Measurements from ENCODE around the gene CLDN22. TPM values are rescaled to one million over a fixed set of nuclear protein-coding genes. Genes with fewer than 3 reads are reported as not detected.
A peak's percentile ranks its signal among the peaks of the same experiment; 100 is the strongest.

Gene CLDN22
- total and polyA plus RNA-seq, 5 donors from 2014 or later, result not detected

DNA sequence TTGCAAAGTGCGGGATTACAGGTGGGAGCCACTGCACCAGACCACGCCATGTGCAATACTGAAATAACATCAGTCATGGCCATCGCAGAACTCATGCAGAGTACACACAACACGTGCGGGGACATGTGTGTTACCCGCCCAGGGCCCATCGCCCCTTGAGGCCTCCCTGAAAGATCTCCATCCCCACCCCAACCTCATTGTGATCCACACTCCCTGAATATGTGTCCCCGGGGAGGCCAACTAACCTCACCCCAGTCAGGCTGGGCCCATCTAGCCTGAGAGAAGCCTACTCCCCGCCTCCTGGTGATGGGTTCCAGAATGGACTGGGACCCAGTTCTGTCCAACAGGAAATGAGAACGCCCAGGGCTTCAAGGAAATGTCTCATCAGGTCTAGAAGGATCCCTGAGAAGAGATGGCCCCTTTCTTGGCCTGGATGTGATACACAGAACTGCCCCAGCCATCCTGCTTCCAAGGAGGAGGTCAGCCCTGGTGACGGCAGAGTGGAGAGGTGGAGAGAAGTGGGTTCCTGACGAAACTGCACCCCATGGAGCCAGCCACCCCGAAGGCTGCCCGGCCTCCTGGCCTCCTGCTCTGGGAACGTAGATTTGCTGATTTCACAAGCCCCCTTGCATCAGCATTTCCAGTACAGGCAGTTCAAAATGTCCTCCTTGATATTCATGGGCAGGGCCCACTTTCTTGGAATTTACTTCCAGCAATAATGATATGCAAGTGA lies 24.6 kb upstream of the CLDN22 start:
- no peaks in the 10 kb centered on the region for H3K36me3 Mint-ChIP-seq
- H3K4me3 ChIP-seq (ENCODE audit: low read depth, low read length), result no peak overlapping the region
- peaks cover 0 to 1% (median 0%) of the 10 kb centered on the region in 7 donors for H3K9me3 Mint-ChIP-seq
- no peaks in the 10 kb centered on the region for H3K9me3 ChIP-seq (ENCODE audit: control insufficient read depth in 2 of 2, low read length in 2 of 2)
- no peak overlapping the region for H3K27ac Mint-ChIP-seq
- H3K27me3 Mint-ChIP-seq, result peaks cover 8% of the 10 kb centered on the region
- peaks cover 0 to 3% (median 1%) of the 10 kb centered on the region in 4 donors for H3K4me1 Mint-ChIP-seq
- H3K27ac ChIP-seq (ENCODE audit: insufficient read depth, low read length, poor library complexity, severe bottlenecking), result no peak overlapping the region
- no peaks in the 10 kb centered on the region for H3K27me3 ChIP-seq (ENCODE audit: control insufficient read depth, insufficient read depth, low read length)
- ATAC-seq (ENCODE audit: low read depth in 2 of 2) (no peak), DNase-seq (no peak)
- no peaks in the 10 kb centered on the region for H3K36me3 ChIP-seq (ENCODE audit: control insufficient read depth, insufficient read depth, low read length)
- no peak overlapping the region for H3K4me3 Mint-ChIP-seq
- H3K4me1 ChIP-seq (ENCODE audit: control insufficient read depth, insufficient read depth, low read length, poor library complexity, severe bottlenecking), result no peaks in the 10 kb centered on the region

DNA sequence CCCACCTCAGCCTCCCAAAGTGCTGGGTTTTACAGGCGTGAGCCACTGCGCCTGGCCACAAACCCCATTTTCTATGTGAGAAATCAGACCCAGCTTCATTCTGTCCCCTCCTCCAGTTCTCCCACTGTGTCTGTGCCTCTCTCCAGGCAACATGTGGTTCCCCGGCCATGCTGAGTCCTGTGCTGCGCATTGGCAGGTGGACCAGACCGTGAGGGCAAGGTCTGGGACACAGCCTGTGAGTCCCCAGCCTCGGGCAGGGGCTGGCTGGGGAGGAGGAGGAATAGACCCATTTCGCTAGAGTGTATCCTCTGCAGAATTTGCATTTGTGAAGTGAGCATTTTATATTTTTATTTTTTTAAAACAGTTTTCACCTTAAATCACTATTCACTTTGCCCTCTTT lies 23.7 kb upstream of the CLDN22 start:
- Histone ChIP-seq H3K36me3 (ENCODE audit: control insufficient read depth, insufficient read depth, low read length) (no peaks in the 10 kb centered on the region), H3K4me1 (ENCODE audit: control insufficient read depth, insufficient read depth, low read length, poor library complexity, severe bottlenecking) (no peaks in the 10 kb centered on the region), H3K9me3 (ENCODE audit: control insufficient read depth in 2 of 2, low read length in 2 of 2) (no peaks in the 10 kb centered on the region), H3K27me3 (ENCODE audit: control insufficient read depth, insufficient read depth, low read length) (no peaks in the 10 kb centered on the region), H3K27ac (ENCODE audit: insufficient read depth, low read length, poor library complexity, severe bottlenecking) (no peak overlapping the region), H3K4me3 (ENCODE audit: low read depth, low read length) (no peak overlapping the region)
- Mint-ChIP-seq H3K27ac (no peak overlapping the region), H3K9me3 (peaks cover 0 to 1% (median 0%) of the 10 kb centered on the region in 7 donors), H3K27me3 (peaks cover 8% of the 10 kb centered on the region), H3K4me3 (no peak overlapping the region), H3K4me1 (peaks cover 0 to 3% (median 0%) of the 10 kb centered on the region in 4 donors), H3K36me3 (no peaks in the 10 kb centered on the region)
- DNase-seq (no peak), ATAC-seq (ENCODE audit: low read depth in 2 of 2) (no peak)

- Histone ChIP-seq H3K4me3 (ENCODE audit: low read depth, low read length) (no peak overlapping the region), H3K27ac (ENCODE audit: insufficient read depth, low read length, poor library complexity, severe bottlenecking) (no peak overlapping the region), H3K27me3 (ENCODE audit: control insufficient read depth, insufficient read depth, low read length) (no peaks in the 10 kb centered on the region), H3K4me1 (ENCODE audit: control insufficient read depth, insufficient read depth, low read length, poor library complexity, severe bottlenecking) (no peaks in the 10 kb centered on the region), H3K36me3 (ENCODE audit: control insufficient read depth, insufficient read depth, low read length) (no peaks in the 10 kb centered on the region), H3K9me3 (ENCODE audit: control insufficient read depth in 2 of 2, low read length in 2 of 2) (no peaks in the 10 kb centered on the region)
- H3K27ac Mint-ChIP-seq, result no peak overlapping the region
- no peaks in the 10 kb centered on the region for H3K36me3 Mint-ChIP-seq
- DNase-seq (no peak), ATAC-seq (ENCODE audit: low read depth in 2 of 2) (peak in 1 of 2 donors; percentile 25)
- H3K4me3 Mint-ChIP-seq, result no peak overlapping the region
- peaks cover 8% of the 10 kb centered on the region for H3K27me3 Mint-ChIP-seq
- peaks cover 0 to 3% (median 0%) of the 10 kb centered on the region in 7 donors for H3K9me3 Mint-ChIP-seq
- peaks cover 0 to 3% (median 0%) of the 10 kb centered on the region in 4 donors for H3K4me1 Mint-ChIP-seq
These were observed 22.8 kb upstream of the CLDN22 start for GRCh38 chr4:183342541-183343533.

DNA sequence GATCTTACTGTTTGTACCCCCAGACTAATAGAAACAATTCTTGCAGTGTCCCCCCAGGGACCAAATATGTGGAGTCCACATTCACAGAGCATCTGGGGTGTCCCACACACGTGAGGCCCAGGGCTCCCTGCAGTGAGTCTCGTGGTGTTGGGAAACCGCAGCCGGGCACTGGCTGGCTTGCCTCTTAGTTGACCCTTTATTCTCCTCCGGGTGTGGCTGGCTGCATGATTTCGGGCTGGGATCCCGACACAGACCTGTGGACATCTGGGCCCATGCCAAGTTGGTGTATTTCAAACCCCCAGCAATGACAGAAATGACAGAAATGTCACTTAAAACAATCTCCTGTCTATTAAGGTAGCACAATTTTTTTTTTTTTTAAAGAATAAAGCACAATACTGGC lies 17.8 kb upstream of the CLDN22 start:
- Histone ChIP-seq H3K36me3 (ENCODE audit: control insufficient read depth, insufficient read depth, low read length) (no peaks in the 10 kb centered on the region), H3K27ac (ENCODE audit: insufficient read depth, low read length, poor library complexity, severe bottlenecking) (no peak overlapping the region), H3K27me3 (ENCODE audit: control insufficient read depth, insufficient read depth, low read length) (no peaks in the 10 kb centered on the region), H3K9me3 (ENCODE audit: control insufficient read depth in 2 of 2, low read length in 2 of 2) (no peaks in the 10 kb centered on the region), H3K4me3 (ENCODE audit: low read depth, low read length) (no peak overlapping the region), H3K4me1 (ENCODE audit: control insufficient read depth, insufficient read depth, low read length, poor library complexity, severe bottlenecking) (no peaks in the 10 kb centered on the region)
- Mint-ChIP-seq H3K4me3 (no peak overlapping the region), H3K27me3 (no peaks in the 10 kb centered on the region), H3K27ac (no peak overlapping the region), H3K4me1 (peaks cover 0 to 2% (median 0%) of the 10 kb centered on the region in 4 donors), H3K36me3 (no peaks in the 10 kb centered on the region), H3K9me3 (peaks cover 0 to 2% (median 0%) of the 10 kb centered on the region in 7 donors)
- ATAC-seq (ENCODE audit: low read depth in 2 of 2), result no peak
- DNase-seq, result no peak

DNA sequence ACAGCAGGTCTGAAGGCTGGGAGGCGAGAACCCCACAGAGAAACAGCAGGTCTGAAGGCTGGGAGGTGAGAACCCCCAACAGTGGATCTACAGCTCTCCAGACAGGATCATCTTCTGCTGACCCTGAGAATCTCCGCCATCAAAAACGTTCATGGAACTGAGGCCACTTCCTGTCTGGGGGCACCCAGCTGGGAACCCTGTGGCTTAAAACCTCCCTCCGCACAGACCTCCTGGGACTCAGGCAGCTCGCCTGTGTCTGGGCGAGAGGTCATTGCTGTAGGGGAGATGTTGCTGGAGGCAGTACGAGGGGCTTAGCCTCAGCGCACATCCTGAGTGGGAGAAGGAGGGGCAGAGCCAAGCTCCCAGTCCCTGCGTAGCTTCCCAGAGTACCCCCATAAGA lies 17.3 kb upstream of the CLDN22 start:
- no peak for ATAC-seq (ENCODE audit: low read depth in 2 of 2)
- Histone ChIP-seq H3K4me3 (ENCODE audit: low read depth, low read length) (no peak overlapping the region), H3K27ac (ENCODE audit: insufficient read depth, low read length, poor library complexity, severe bottlenecking) (no peak overlapping the region), H3K9me3 (ENCODE audit: control insufficient read depth in 2 of 2, low read length in 2 of 2) (no peaks in the 10 kb centered on the region), H3K27me3 (ENCODE audit: control insufficient read depth, insufficient read depth, low read length) (no peaks in the 10 kb centered on the region), H3K4me1 (ENCODE audit: control insufficient read depth, insufficient read depth, low read length, poor library complexity, severe bottlenecking) (no peaks in the 10 kb centered on the region), H3K36me3 (ENCODE audit: control insufficient read depth, insufficient read depth, low read length) (no peaks in the 10 kb centered on the region)
- no peak overlapping the region for H3K4me3 Mint-ChIP-seq
- H3K9me3 Mint-ChIP-seq, result peaks cover 0 to 2% (median 0%) of the 10 kb centered on the region in 7 donors
- H3K27ac Mint-ChIP-seq, result no peak overlapping the region
- no peaks in the 10 kb centered on the region for H3K27me3 Mint-ChIP-seq
- H3K4me1 Mint-ChIP-seq, result peaks cover 0 to 2% (median 0%) of the 10 kb centered on the region in 4 donors
- H3K36me3 Mint-ChIP-seq, result no peaks in the 10 kb centered on the region
- no peak for DNase-seq

GRCh38 chr4:183335369-183335940 lies 15.4 kb upstream of the CLDN22 start:
- no peaks in the 10 kb centered on the region for H3K27me3 Mint-ChIP-seq
- H3K4me3 Mint-ChIP-seq, result no peak overlapping the region
- H3K4me3 ChIP-seq (ENCODE audit: low read depth, low read length), result no peak overlapping the region
- H3K27me3 ChIP-seq (ENCODE audit: control insufficient read depth, insufficient read depth, low read length), result no peaks in the 10 kb centered on the region
- no peaks in the 10 kb centered on the region for H3K36me3 ChIP-seq (ENCODE audit: control insufficient read depth, insufficient read depth, low read length)
- no peak for DNase-seq
- H3K4me1 Mint-ChIP-seq, result peaks cover 0 to 2% (median 0%) of the 10 kb centered on the region in 4 donors
- no peaks in the 10 kb centered on the region for H3K9me3 ChIP-seq (ENCODE audit: control insufficient read depth in 2 of 2, low read length in 2 of 2)
- H3K27ac Mint-ChIP-seq, result no peak overlapping the region
- no peak overlapping the region for H3K27ac ChIP-seq (ENCODE audit: insufficient read depth, low read length, poor library complexity, severe bottlenecking)
- H3K36me3 Mint-ChIP-seq, result no peaks in the 10 kb centered on the region
- H3K9me3 Mint-ChIP-seq, result peaks cover 0 to 2% (median 0%) of the 10 kb centered on the region in 7 donors
- no peaks in the 10 kb centered on the region for H3K4me1 ChIP-seq (ENCODE audit: control insufficient read depth, insufficient read depth, low read length, poor library complexity, severe bottlenecking)
- no peak for ATAC-seq (ENCODE audit: low read depth in 2 of 2)

- Mint-ChIP-seq H3K4me1 (peaks cover 0 to 2% (median 0%) of the 10 kb centered on the region in 4 donors), H3K27ac (no peak overlapping the region), H3K9me3 (peaks cover 0 to 2% (median 0%) of the 10 kb centered on the region in 7 donors), H3K36me3 (no peaks in the 10 kb centered on the region), H3K4me3 (no peak overlapping the region), H3K27me3 (no peaks in the 10 kb centered on the region)
- no peaks in the 10 kb centered on the region for H3K36me3 ChIP-seq (ENCODE audit: control insufficient read depth, insufficient read depth, low read length)
- H3K27me3 ChIP-seq (ENCODE audit: control insufficient read depth, insufficient read depth, low read length), result no peaks in the 10 kb centered on the region
- H3K27ac ChIP-seq (ENCODE audit: insufficient read depth, low read length, poor library complexity, severe bottlenecking), result no peak overlapping the region
- ATAC-seq (ENCODE audit: low read depth in 2 of 2) (no peak), DNase-seq (no peak)
- H3K4me3 ChIP-seq (ENCODE audit: low read depth, low read length), result no peak overlapping the region
- H3K4me1 ChIP-seq (ENCODE audit: control insufficient read depth, insufficient read depth, low read length, poor library complexity, severe bottlenecking), result no peaks in the 10 kb centered on the region
- H3K9me3 ChIP-seq (ENCODE audit: control insufficient read depth in 2 of 2, low read length in 2 of 2), result no peaks in the 10 kb centered on the region
These were observed 13.9 kb upstream of the CLDN22 start for GRCh38 chr4:183333983-183334382.
